Measurements from ENCODE around the gene LRRC36. TPM values are rescaled to one million over a fixed set of nuclear protein-coding genes. Genes with fewer than 3 reads are reported as not detected.
"Not testable (repeated sequence)": the region's sequence is repeated elsewhere in the genome, so short reads cannot be mapped to it uniquely, and the experiment has no call there.

The LRRC36 gene
- total RNA-seq, 4 donors from 2014 or later: 0.33 TPM; not detected in 3

- no peak for TF ChIP-seq CTCF (IDR thresholded peaks at IDR 0.05)
- no peak for TF ChIP-seq EP300 (IDR thresholded peaks at IDR 0.05)
- no peak for TF ChIP-seq POLR2A (IDR thresholded peaks at IDR 0.05; ENCODE audit: low read depth)
- no peak for TF ChIP-seq POLR2AphosphoS5 (IDR thresholded peaks at IDR 0.05)
- no peaks in the 10 kb centered on the region for H3K9me3 ChIP-seq
- H3K4me1 ChIP-seq: no peaks in the 10 kb centered on the region
- no peaks in the 10 kb centered on the region for H3K27me3 ChIP-seq
- no peaks in the 10 kb centered on the region for H3K36me3 ChIP-seq
- 65% methylated on average over 1 of the region's 1 CpG for WGBS
- no peak overlapping the region for H3K27ac ChIP-seq (replicated peaks in 1 of 4)
- intact Hi-C loops (cut with DNase I): no loop called here
- DNase-seq (ENCODE audit: extremely low spot score): peak; percentile 8
- H3K4me3 ChIP-seq: no peak overlapping the region
These were observed 18.8 kb downstream of the LRRC36 start for GRCh38 chr16:67345401-67345800.

- H3K9me3 ChIP-seq: no peaks in the 10 kb centered on the region
- TF ChIP-seq EP300 (IDR thresholded peaks at IDR 0.05): no peak
- no peak for TF ChIP-seq CTCF (IDR thresholded peaks at IDR 0.05)
- no peak for TF ChIP-seq POLR2AphosphoS5 (IDR thresholded peaks at IDR 0.05)
- TF ChIP-seq POLR2A (IDR thresholded peaks at IDR 0.05; ENCODE audit: low read depth): no peak
- WGBS: 77% methylated on average over 3 of the region's 3 CpGs
- H3K27me3 ChIP-seq: no peaks in the 10 kb centered on the region
- H3K4me3 ChIP-seq: no peak overlapping the region
- no peaks in the 10 kb centered on the region for H3K4me1 ChIP-seq
- intact Hi-C loops (cut with DNase I): no loop called here
- no peak for DNase-seq (ENCODE audit: extremely low spot score)
- H3K36me3 ChIP-seq: no peaks in the 10 kb centered on the region
- no peak overlapping the region for H3K27ac ChIP-seq (replicated peaks in 1 of 4)
These were observed 19.7 kb downstream of the LRRC36 start for GRCh38 chr16:67346341-67346740.

- peak; percentile 12 to 37 (median 25) for TF ChIP-seq CTCF (IDR thresholded peaks at IDR 0.05)
- no peak for TF ChIP-seq POLR2A (IDR thresholded peaks at IDR 0.05; ENCODE audit: low read depth)
- no peak for TF ChIP-seq POLR2AphosphoS5 (IDR thresholded peaks at IDR 0.05)
- no peak for TF ChIP-seq EP300 (IDR thresholded peaks at IDR 0.05)
- intact Hi-C loops (cut with DNase I): no loop called here
- no peaks in the 10 kb centered on the region for H3K9me3 ChIP-seq
These were observed 22.6 kb downstream of the LRRC36 start for GRCh38 chr16:67349172-67349571.

GRCh38 chr16:67350324-67350723 is 23.7 kb downstream of the LRRC36 start:
- Histone ChIP-seq H3K4me1 (no peaks in the 10 kb centered on the region), H3K4me3 (no peak overlapping the region), H3K27me3 (no peaks in the 10 kb centered on the region), H3K9me3 (no peaks in the 10 kb centered on the region), H3K27ac (replicated peaks in 1 of 4) (no peak overlapping the region), H3K36me3 (no peaks in the 10 kb centered on the region)
- TF ChIP-seq POLR2A (IDR thresholded peaks at IDR 0.05; ENCODE audit: low read depth) (no peak), EP300 (IDR thresholded peaks at IDR 0.05) (no peak), POLR2AphosphoS5 (IDR thresholded peaks at IDR 0.05) (no peak), CTCF (IDR thresholded peaks at IDR 0.05) (no peak)
- DNase-seq (ENCODE audit: extremely low spot score): peak; percentile 29
- 78% methylated on average over 1 of the region's 1 CpG for WGBS
- intact Hi-C loops (cut with DNase I): no loop called here

More at GRCh38 chr16:67349172-67349571, 22.6 kb downstream of the LRRC36 start:
- no peak for DNase-seq (ENCODE audit: extremely low spot score)
- Histone ChIP-seq H3K27ac (replicated peaks in 1 of 4) (no peak overlapping the region), H3K4me3 (no peak overlapping the region), H3K4me1 (no peaks in the 10 kb centered on the region), H3K36me3 (no peaks in the 10 kb centered on the region), H3K27me3 (no peaks in the 10 kb centered on the region)

- 97% methylated on average over 3 of the region's 3 CpGs for WGBS
- DNase-seq (ENCODE audit: extremely low spot score): peak; percentile 50
- H3K4me1 ChIP-seq; intact Hi-C loops (cut with DNase I); H3K27me3 ChIP-seq; H3K4me3 ChIP-seq; H3K36me3 ChIP-seq; H3K9me3 ChIP-seq; H3K27ac ChIP-seq (replicated peaks in 1 of 4): not testable (repeated sequence)
These were observed 25.8 kb downstream of the LRRC36 start for GRCh38 chr16:67352463-67352862.

Measured in esophagus muscularis mucosa (tissue), 4 donors.